Subcutaneous adipose tissue (tissue), 4 donors: ENCODE data around the gene PPEF1. TPM values are rescaled to one million over a fixed set of nuclear protein-coding genes. Genes with fewer than 3 reads are reported as not detected.

Experiments used
- CTCF ChIP-seq: fragments of 450-650 bp; IDR thresholded peaks from one replicate; pipeline ENCODE4 v1.5.1; 2016; ENCODE audit warnings: low read depth, mild to moderate bottlenecking, control low read depth, antibody characterized with exemption, moderate library complexity
- total RNA-seq, 4 donors: library from RNA; depleted of rRNA; stranded (reverse); fragments of >200 nt; gene quantifications; one replicate each; pipeline ENCODE4 v1.1.0, GENCODE V29; 2016

The PPEF1 gene
- total RNA-seq, 4 donors from 2014 or later: 0.22 TPM; not detected in 3

GRCh38 chrX:18809641-18810040 is 102.2 kb downstream of the PPEF1 start:
- TF ChIP-seq CTCF: no peak

- no peak for TF ChIP-seq CTCF
Observed at GRCh38 chrX:18810416-18810815, 103.0 kb downstream of the PPEF1 start.

- no peak for TF ChIP-seq CTCF
Observed at GRCh38 chrX:18825375-18825774, 117.9 kb downstream of the PPEF1 start.

GRCh38 chrX:18828832-18829404 is 121.5 kb downstream of the PPEF1 start:
- TF ChIP-seq CTCF: no peak

GRCh38 chrX:18833071-18833731 is 125.8 kb downstream of the PPEF1 start:
- no peak for TF ChIP-seq CTCF

GRCh38 chrX:18855919-18856644 is 148.6 kb downstream of the PPEF1 start:
- TF ChIP-seq CTCF: no peak

- no peak for TF ChIP-seq CTCF
Observed at GRCh38 chrX:18856645-18856997, 149.2 kb downstream of the PPEF1 start.
